ENCODE data around the gene STAT1.
"Not testable (repeated sequence)": the region's sequence is repeated elsewhere in the genome, so short reads cannot be mapped to it uniquely, and the experiment has no call there.

Gene STAT1

GRCh38 chr2:191006997-191007783 is 6.8 kb downstream of the STAT1 start:
- DNase-seq (ENCODE audit: low read depth in 3 of 3), result no peak

GRCh38 chr2:191006297-191006696 is 7.7 kb downstream of the STAT1 start:
- no peak for DNase-seq (ENCODE audit: low read depth in 3 of 3)

GRCh38 chr2:191003405-191004309 is 10.3 kb downstream of the STAT1 start:
- no peak for DNase-seq (ENCODE audit: low read depth in 3 of 3)

- DNase-seq (ENCODE audit: low read depth in 3 of 3), result no peak
Observed at GRCh38 chr2:191001624-191002023, 12.3 kb downstream of the STAT1 start.

- no peak for DNase-seq (ENCODE audit: low read depth in 3 of 3)
Observed at GRCh38 chr2:191001032-191001431, 12.9 kb downstream of the STAT1 start.

GRCh38 chr2:190999949-191000665 is 13.9 kb downstream of the STAT1 start:
- DNase-seq (ENCODE audit: low read depth in 3 of 3), result no peak

- no peak for DNase-seq (ENCODE audit: low read depth in 3 of 3)
Observed at GRCh38 chr2:190999058-190999457, 14.9 kb downstream of the STAT1 start.

GRCh38 chr2:190997526-190998113 is 16.4 kb downstream of the STAT1 start:
- DNase-seq (ENCODE audit: low read depth in 3 of 3), result no peak

GRCh38 chr2:190996947-190997346 is 17.0 kb downstream of the STAT1 start:
- no peak for DNase-seq (ENCODE audit: low read depth in 3 of 3)

GRCh38 chr2:190996338-190996946 is 17.5 kb downstream of the STAT1 start:
- no peak for DNase-seq (ENCODE audit: low read depth in 3 of 3)

- not testable (repeated sequence) for DNase-seq (ENCODE audit: low read depth in 3 of 3)
Observed at GRCh38 chr2:190995315-190995714, 18.7 kb downstream of the STAT1 start.

GRCh38 chr2:190994148-190994547 is 19.8 kb downstream of the STAT1 start:
- no peak for DNase-seq (ENCODE audit: low read depth in 3 of 3)

GRCh38 chr2:190993292-190993643 is 20.7 kb downstream of the STAT1 start:
- DNase-seq (ENCODE audit: low read depth in 3 of 3), result no peak

- no peak for DNase-seq (ENCODE audit: low read depth in 3 of 3)
Observed at GRCh38 chr2:190990132-190990531, 23.8 kb downstream of the STAT1 start.

- DNase-seq (ENCODE audit: low read depth in 3 of 3), result no peak
Observed at GRCh38 chr2:190988910-190989309, 25.1 kb downstream of the STAT1 start.

GRCh38 chr2:190987938-190988337 is 26.0 kb downstream of the STAT1 start:
- DNase-seq (ENCODE audit: low read depth in 3 of 3), result no peak

GRCh38 chr2:190987116-190987515 is 26.9 kb downstream of the STAT1 start:
- DNase-seq (ENCODE audit: low read depth in 3 of 3), result no peak

GRCh38 chr2:190986221-190986953 is 27.6 kb downstream of the STAT1 start:
- no peak for DNase-seq (ENCODE audit: low read depth in 3 of 3)

- no peak for DNase-seq (ENCODE audit: low read depth in 3 of 3)
Observed at GRCh38 chr2:190984595-190984994, 29.4 kb downstream of the STAT1 start.

GRCh38 chr2:190982262-190983034 is 31.5 kb downstream of the STAT1 start:
- DNase-seq (ENCODE audit: low read depth in 3 of 3), result no peak
